ENCODE results near the gene FOXC1.

Gene FOXC1

DNA sequence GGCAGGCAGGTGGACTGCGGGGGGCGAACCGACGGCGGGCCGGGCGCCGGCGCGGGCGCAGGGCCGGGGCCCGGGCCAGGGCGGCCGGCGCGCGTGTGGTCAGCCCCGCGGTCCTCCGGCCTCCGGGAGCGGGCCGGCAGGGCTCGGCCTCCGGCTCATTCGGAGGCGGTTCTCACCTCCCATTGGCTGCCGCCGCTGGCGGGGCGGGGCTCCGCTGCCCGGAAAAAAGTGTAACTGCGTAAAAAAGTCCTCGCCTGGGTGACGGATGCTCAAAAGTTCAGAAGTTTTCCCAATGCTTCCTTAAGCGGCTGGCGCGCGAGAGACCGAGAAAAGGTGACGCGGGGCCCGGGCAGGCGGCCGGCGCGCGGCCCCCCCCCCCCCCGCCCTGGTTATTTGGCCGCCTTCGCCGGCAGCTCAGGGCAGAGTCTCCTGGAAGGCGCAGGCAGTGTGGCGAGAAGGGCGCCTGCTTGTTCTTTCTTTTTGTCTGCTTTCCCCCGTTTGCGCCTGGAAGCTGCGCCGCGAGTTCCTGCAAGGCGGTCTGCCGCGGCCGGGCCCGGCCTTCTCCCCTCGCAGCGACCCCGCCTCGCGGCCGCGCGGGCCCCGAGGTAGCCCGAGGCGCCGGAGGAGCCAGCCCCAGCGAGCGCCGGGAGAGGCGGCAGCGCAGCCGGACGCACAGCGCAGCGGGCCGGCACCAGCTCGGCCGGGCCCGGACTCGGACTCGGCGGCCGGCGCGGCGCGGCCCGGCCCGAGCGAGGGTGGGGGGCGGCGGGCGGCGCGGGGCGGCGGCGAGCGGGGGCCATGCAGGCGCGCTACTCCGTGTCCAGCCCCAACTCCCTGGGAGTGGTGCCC lies at the start of gene FOXC1:
Gene FOXC1, plus strand, starts transcription at position 268 of the 849 bp plus-strand sequence. Its CDS starts 531 bp downstream, at position 799.
- DNase-seq (ENCODE audit: extremely low read depth in 1 of 2, low read depth in 1 of 2) = no peak

GRCh38 chr6:1560281-1561058 lies 49.2 kb upstream of the FOXC1 start:
- no peak for DNase-seq (ENCODE audit: extremely low read depth in 1 of 2, low read depth in 1 of 2)

GRCh38 chr6:1561355-1561754 lies 48.4 kb upstream of the FOXC1 start:
- no peak for DNase-seq (ENCODE audit: extremely low read depth in 1 of 2, low read depth in 1 of 2)

DNA sequence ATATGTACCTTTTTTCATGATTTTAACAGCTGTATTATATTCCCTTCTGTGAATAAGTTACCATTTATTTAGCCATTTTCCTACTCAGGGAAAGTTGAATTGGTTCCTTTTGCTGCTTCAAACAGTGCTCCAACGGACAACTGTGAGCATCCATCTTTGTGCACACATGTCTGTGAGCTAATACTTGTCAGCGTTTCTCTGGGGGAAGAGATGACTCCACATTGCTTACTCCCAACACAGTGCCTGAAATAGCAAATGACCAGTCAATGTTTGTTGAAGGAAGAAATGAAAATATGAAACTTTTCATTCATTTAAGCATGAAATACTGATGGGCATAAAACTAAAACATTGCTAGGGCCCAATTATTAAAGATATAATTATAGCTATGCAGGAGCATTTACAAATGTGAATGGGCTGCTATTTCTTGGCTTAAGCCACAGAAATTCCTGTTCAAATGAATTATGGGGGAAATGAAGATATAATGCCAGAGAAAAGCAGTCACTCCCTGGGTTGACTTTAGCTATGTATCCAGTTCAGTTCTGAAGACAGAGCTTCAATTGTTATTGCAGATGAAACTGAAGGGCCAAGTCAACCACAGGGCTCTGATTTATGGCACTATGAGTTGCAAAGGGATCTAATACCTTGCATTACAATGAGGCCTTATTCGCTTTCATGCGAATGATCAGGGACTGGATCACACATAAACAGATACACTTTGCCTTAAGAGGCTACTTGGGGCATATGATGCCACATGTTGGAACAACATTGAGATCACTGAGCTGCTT lies 47.4 kb upstream of the FOXC1 start:
- DNase-seq (ENCODE audit: extremely low read depth in 1 of 2, low read depth in 1 of 2) = no peak

GRCh38 chr6:1569377-1569776 lies 40.3 kb upstream of the FOXC1 start:
- no peak for DNase-seq (ENCODE audit: extremely low read depth in 1 of 2, low read depth in 1 of 2)

DNA sequence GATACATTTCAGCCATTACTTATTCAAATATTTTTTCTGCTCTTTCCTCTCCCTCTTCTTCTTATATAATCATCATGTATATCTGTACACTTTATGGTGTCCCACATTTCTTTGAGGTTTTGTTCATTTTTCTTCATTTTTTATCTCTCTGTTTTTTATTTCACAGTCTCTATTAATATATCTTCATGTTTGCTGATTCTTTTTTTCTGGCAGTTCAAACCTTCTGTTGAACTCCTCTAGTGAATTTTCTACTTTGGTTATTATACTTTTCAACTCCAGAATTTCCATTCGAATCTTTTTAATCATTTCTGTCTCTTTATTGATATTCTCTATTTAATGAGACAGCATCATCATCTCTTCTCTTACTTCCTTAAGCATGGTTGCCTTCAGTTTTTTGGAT lies 38.9 kb upstream of the FOXC1 start:
- DNase-seq (ENCODE audit: extremely low read depth in 1 of 2, low read depth in 1 of 2) = no peak

DNA sequence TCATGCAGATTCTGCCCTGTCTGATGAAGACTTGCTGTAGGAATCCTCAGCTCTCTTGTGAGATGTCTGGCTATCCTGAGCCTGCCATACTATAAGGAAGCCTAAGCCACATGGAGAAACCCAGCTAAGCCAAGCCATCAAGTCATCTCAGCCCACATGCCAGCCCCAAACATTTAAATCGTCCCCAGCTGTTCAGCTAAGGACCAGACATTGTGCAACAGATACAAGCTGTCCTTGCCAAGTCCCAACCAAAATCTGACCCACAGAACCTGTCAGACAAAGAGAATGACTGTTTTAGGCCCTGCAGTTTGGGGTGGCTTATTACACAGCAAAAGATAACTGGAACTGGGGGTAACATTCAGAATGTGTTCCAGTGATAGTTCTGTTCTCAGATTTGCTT lies 36.8 kb upstream of the FOXC1 start:
- DNase-seq (ENCODE audit: extremely low read depth in 1 of 2, low read depth in 1 of 2) = no peak

DNA sequence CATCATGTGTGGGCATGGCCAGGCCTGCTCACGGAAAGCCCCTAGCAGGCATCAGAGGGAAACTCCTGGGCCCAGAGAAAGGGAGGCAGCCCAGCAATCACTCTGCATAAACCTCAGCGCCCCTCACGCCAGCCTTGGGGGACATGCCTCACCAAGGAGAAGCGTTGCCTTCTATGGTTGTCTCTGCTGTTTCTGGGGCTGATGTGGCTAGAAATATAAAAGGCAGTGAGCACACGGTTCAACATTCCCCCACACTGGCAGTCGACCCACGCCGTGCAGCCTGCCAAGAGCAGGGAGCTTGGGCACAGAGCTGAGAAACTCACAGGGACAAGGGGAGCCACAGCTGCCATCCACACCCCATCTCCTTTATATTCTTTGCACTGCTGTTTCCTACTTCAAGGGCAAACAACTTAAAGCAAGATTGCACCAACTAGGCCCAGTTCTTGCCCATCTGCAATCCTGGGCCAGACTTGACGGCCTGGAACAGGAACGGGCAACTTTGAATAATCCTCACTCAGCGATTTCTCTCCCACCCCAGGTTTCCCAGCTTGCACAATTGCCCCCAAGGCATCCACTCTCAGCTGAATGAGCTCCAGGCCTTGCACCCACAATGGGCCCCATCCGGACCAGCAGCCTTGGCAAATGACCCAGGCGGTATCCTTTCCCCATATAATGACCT lies 35.5 kb upstream of the FOXC1 start:
- DNase-seq (ENCODE audit: extremely low read depth in 1 of 2, low read depth in 1 of 2) = no peak

GRCh38 chr6:1574890-1575209 lies 34.9 kb upstream of the FOXC1 start:
- DNase-seq (ENCODE audit: extremely low read depth in 1 of 2, low read depth in 1 of 2) = no peak

DNA sequence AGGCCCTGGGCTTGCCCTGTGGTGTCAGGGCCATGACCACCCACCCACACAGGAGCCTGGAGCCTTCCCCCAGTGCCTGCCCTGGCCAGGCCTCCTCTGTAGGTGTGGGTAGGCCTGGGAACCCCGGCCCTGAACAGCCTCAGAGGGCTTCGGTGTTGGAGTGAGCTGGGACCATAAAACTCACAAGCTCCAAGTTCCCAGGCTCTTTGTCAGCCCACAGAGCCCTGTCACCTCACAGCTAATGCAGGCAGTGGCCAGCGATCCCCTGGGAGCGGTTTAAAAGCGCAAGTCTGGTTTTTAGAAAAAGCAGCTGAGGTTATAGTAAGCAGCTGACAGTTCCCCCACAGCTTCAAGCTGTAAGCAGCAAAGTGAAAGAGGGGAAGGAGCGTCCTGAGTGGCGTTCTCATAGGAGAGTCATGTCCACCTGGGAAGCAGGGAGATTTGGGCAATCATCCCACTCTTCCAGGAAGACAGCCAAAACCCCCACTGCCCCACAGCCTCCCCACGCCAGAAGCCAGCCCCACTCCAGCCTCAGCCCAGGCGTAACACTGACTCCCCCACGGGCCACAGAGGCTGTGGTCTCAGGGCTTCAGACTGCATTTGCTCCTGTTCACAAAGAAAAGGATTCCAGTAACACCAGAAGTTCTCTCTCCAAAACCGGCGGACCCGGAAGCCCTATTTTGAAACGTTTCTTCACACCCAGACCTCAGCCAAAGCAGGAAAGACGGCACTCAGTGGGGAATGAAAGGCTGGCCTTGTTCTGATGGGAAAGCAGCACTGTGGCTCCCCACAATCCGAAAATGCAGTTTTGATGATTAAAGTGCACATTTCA lies 34.3 kb upstream of the FOXC1 start:
- no peak for DNase-seq (ENCODE audit: extremely low read depth in 1 of 2, low read depth in 1 of 2)

DNA sequence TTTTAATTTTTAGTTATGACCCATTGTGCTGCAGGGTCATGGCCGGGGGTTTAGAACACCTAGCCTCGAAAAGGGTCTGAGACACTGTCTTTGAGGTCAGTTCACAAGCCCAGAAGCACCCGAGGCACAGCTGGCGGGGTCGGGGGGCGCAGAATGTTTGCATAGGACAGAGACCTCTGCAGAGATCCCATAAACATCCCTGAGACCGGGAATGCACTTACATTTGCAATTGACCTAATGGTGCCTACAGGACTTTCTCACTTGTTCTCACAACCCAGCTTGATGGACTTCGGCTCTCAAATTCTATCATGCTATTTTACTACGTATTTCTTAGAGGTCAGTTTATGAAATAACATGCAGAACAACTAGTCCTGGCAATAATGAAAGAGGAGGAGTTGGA lies 33.5 kb upstream of the FOXC1 start:
- no peak for DNase-seq (ENCODE audit: extremely low read depth in 1 of 2, low read depth in 1 of 2)

- no peak for DNase-seq (ENCODE audit: extremely low read depth in 1 of 2, low read depth in 1 of 2)
These were observed 33.0 kb upstream of the FOXC1 start for GRCh38 chr6:1576711-1577110.

- DNase-seq (ENCODE audit: extremely low read depth in 1 of 2, low read depth in 1 of 2) = no peak
These were observed 32.5 kb upstream of the FOXC1 start for GRCh38 chr6:1577146-1577680.

GRCh38 chr6:1577896-1578745 lies 31.6 kb upstream of the FOXC1 start:
- no peak for DNase-seq (ENCODE audit: extremely low read depth in 1 of 2, low read depth in 1 of 2)

DNA sequence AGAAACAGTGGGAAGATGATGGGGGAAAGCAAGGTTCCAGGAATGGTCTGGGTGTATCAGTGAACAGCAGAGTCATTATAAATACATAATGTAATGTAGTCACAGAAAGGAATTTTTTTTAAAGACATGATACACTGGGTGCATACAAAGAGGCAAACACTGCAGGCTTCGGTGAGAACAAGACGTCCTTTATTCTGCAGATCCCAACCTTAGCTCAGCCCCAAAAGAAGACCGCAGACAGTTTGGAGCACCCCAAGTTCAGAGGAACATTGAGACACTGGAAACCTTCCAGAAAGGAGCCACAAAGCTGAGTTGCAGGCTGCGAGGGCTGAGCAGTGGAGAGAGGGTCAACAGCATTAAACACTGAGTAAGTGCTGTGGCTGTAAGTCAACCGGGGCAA lies 30.6 kb upstream of the FOXC1 start:
- no peak for DNase-seq (ENCODE audit: extremely low read depth in 1 of 2, low read depth in 1 of 2)

DNA sequence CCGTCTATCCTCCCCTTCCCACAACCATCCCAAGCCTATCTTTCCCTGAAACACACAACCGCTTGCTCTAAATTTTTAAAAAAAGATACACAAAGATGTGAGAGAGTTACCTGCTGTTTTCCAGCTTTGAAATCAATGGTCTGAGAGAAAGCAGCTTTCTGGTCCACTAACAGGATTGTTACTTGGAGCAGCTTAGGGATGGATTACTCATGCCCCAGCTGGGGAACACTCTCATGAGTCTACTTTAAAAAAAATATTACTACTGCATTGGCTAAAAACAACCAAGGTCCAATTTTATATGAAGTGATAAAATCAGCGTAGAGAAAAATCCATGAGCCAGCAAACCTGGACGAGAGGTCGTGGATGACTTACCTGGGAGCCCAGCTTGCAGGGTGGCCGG lies 29.6 kb upstream of the FOXC1 start:
- DNase-seq (ENCODE audit: extremely low read depth in 1 of 2, low read depth in 1 of 2) = no peak

DNA sequence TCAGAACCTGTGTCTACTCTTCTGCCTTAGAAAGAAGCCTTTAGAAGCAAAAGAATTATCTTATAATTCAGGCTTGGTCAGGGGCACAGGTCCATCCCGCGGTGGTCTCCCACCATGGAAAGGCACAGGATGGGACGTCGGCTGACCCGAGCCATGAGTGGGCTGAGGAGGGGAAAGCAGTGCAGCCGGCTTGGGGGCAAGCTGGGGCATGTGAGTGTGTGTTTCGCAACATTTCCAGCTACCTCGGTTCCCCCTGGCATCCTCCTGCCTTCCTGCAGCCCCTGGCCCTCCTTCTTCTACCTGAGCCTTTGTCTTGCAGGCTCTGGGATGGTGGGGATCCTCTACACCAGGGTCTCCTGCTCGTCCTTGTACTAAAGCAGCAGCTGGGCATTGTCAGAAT lies 29.1 kb upstream of the FOXC1 start:
- no peak for DNase-seq (ENCODE audit: extremely low read depth in 1 of 2, low read depth in 1 of 2)

GRCh38 chr6:1581120-1581991 lies 28.4 kb upstream of the FOXC1 start:
- DNase-seq (ENCODE audit: extremely low read depth in 1 of 2, low read depth in 1 of 2) = no peak
